HG02763 (cell line): Measurements from ENCODE around the gene VMAC.

ENCODE experiments used
- ATAC-seq: cut with Tn5 transposase; IDR thresholded peaks from one replicate; pipeline ENCODE4 v1.9.1; 2021; ENCODE audit warnings: mild to moderate bottlenecking, moderate library complexity; ENCODE audit not compliant: unreplicated experiment

The VMAC gene

GRCh38 chr19:5927441-5927821, 22.8 kb downstream of the VMAC start:
- ATAC-seq, result no peak

- ATAC-seq, result no peak
Measured at GRCh38 chr19:5929179-5929578, 24.5 kb downstream of the VMAC start.

- no peak for ATAC-seq
Measured at GRCh38 chr19:5929625-5930024, 25.0 kb downstream of the VMAC start.

GRCh38 chr19:5931251-5931650, 26.6 kb downstream of the VMAC start:
- ATAC-seq, result no peak

- ATAC-seq, result no peak
Measured at GRCh38 chr19:5932146-5932545, 27.5 kb downstream of the VMAC start.

GRCh38 chr19:5932609-5933262, 28.1 kb downstream of the VMAC start:
- ATAC-seq, result no peak

- no peak for ATAC-seq
Measured at GRCh38 chr19:5933391-5934068, 28.9 kb downstream of the VMAC start.

GRCh38 chr19:5934069-5934401, 29.4 kb downstream of the VMAC start:
- no peak for ATAC-seq

- ATAC-seq, result no peak
Measured at GRCh38 chr19:5934774-5935472, 30.3 kb downstream of the VMAC start.

GRCh38 chr19:5935473-5936291, 31.0 kb downstream of the VMAC start:
- ATAC-seq, result no peak

- ATAC-seq, result no peak
Measured at GRCh38 chr19:5936292-5936592, 31.6 kb downstream of the VMAC start.

GRCh38 chr19:5937550-5937949, 32.9 kb downstream of the VMAC start:
- no peak for ATAC-seq

- ATAC-seq, result no peak
Measured at GRCh38 chr19:5940260-5941208, 35.9 kb downstream of the VMAC start.

- no peak for ATAC-seq
Measured at GRCh38 chr19:5941673-5942072, 37.0 kb downstream of the VMAC start.

GRCh38 chr19:5943045-5943444, 38.4 kb downstream of the VMAC start:
- no peak for ATAC-seq

GRCh38 chr19:5943623-5944022, 39.0 kb downstream of the VMAC start:
- no peak for ATAC-seq

- ATAC-seq, result no peak
Measured at GRCh38 chr19:5947435-5947834, 42.8 kb downstream of the VMAC start.

GRCh38 chr19:5948752-5949564, 44.3 kb downstream of the VMAC start:
- no peak for ATAC-seq

GRCh38 chr19:5949792-5950305, 45.2 kb downstream of the VMAC start:
- ATAC-seq, result no peak
